Smooth muscle cell (in vitro differentiated cells): ENCODE measurements around the gene PON1. TPM values are rescaled to one million over a fixed set of nuclear protein-coding genes. Genes with fewer than 3 reads are reported as not detected.

Experiments used
- DNase-seq: peaks from one replicate; lab custom pipeline; 2025; ENCODE audit not compliant: unreplicated experiment; lab: John Stamatoyannopoulos, UW
- H2AFZ ChIP-seq: fragments of 200-600 bp; sonication (generic); 2 replicates; pipeline ENCODE4 v1.6.0; 2016; ENCODE audit warnings: antibody characterized with exemption, low read depth, mild to moderate bottlenecking
- H3F3A ChIP-seq: fragments of 200-600 bp; sonication (generic); 2 replicates; pipeline ENCODE4 v1.6.0; 2017; ENCODE audit warnings: antibody characterized with exemption, low read depth
- H3K27ac ChIP-seq: fragments of 200-600 bp; sonication (generic); 2 replicates; pipeline ENCODE4 v1.5.1; 2016; ENCODE audit warnings: low read depth, mild to moderate bottlenecking
- H3K27me3 ChIP-seq: fragments of 200-600 bp; sonication (generic); 2 replicates; pipeline ENCODE4 v1.6.1; 2016; ENCODE audit warnings: low read depth, mild to moderate bottlenecking
- H3K36me3 ChIP-seq: fragments of 200-600 bp; sonication (generic); 2 replicates; pipeline ENCODE4 v1.5.1; 2016; ENCODE audit warnings: low read depth
- H3K4me1 ChIP-seq: fragments of 200-600 bp; sonication (generic); 2 replicates; pipeline ENCODE4 v1.5.1; 2016; ENCODE audit warnings: low read depth
- H3K4me2 ChIP-seq: fragments of 200-600 bp; sonication (generic); 2 replicates; pipeline ENCODE4 v1.6.0; 2016; ENCODE audit warnings: mild to moderate bottlenecking
- H3K4me3 ChIP-seq: fragments of 200-600 bp; sonication (generic); 2 replicates; pipeline ENCODE4 v1.5.1; 2016; ENCODE audit warnings: mild to moderate bottlenecking
- H3K79me2 ChIP-seq: fragments of 200-600 bp; sonication (generic); 2 replicates; pipeline ENCODE4 v1.6.0; 2016; ENCODE audit warnings: low read depth, mild to moderate bottlenecking
- H3K9ac ChIP-seq: fragments of 200-600 bp; sonication (generic); 2 replicates; pipeline ENCODE4 v1.6.0; 2016; ENCODE audit warnings: low read depth
- H3K9me3 ChIP-seq: fragments of 200-600 bp; sonication (generic); replicated peaks from 2 replicates; pipeline ENCODE4 v1.5.1; 2016; ENCODE audit warnings: low read depth
- H4K20me1 ChIP-seq: fragments of 200-600 bp; sonication (generic); 2 replicates; pipeline ENCODE4 v1.6.0; 2016; ENCODE audit warnings: low read depth
- CTCF ChIP-seq: fragments of 200-600 bp; sonication (generic); IDR thresholded peaks from 2 replicates; pipeline ENCODE4 v1.5.1; 2017; ENCODE audit warnings: borderline replicate concordance, mild to moderate bottlenecking, antibody characterized with exemption; ENCODE audit not compliant: insufficient read depth, poor library complexity, severe bottlenecking
- WGBS: methylation state at CpG from one replicate; pipeline ENCODE4 v1.1.7; 2016; ENCODE audit warnings: low lambda C conversion rate; 5-methylcytosine and 5-hydroxymethylcytosine counted together
- polyA plus RNA-seq: library from polyadenylated mRNA; unstranded; fragments of >200 nt; fragmentation: Nextera tagmentation; extraction: Ambion mirVana; gene quantifications from 2 replicates; pipeline ENCODE4 v1.2.1, GENCODE V29; 2016
- small RNA-seq: library from RNA; depleted of rRNA; stranded (forward); fragments of <200 nt; gene quantifications from one replicate; pipeline ENCODE3, GENCODE V24; 2014
- total RNA-seq: library from RNA; depleted of rRNA; stranded (reverse); fragments of >200 nt; gene quantifications from 2 replicates; pipeline ENCODE4 v1.2.3, GENCODE V29; 2014

Gene PON1
- total and polyA plus RNA-seq, 2 experiments from 2014 or later = not detected

DNA sequence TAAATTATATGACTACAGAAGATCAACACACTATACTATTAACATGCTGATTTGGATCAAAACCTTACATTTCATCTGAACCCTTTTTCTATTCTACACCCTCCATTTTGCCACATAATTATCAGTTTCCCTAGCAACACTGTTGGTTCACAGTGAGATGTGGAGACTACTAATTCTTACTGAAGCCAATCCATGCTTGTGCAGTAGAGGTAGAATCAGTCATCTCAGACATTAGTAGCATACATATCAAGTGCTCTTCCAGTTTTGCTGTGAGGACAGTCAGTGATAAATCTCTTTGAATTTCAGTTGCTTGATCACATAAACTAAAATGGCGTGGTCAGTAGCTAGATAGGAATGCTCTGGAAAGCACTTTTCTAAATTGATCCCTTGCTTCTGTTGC lies 70.3 kb downstream of the PON1 start:
- H3K79me2 ChIP-seq = no peaks in the 10 kb centered on the region
- no peaks in the 10 kb centered on the region for H4K20me1 ChIP-seq
- TF ChIP-seq CTCF = no peak
- H3K27ac ChIP-seq = no peak overlapping the region
- H3K36me3 ChIP-seq = no peaks in the 10 kb centered on the region
- no peak overlapping the region for H3K4me2 ChIP-seq
- no peaks in the 10 kb centered on the region for H3K9me3 ChIP-seq
- H3F3A ChIP-seq = no peaks in the 10 kb centered on the region
- no peak overlapping the region for H3K4me3 ChIP-seq
- WGBS = 88% methylated on average over 1 of the region's 1 CpG
- no peaks in the 10 kb centered on the region for H3K27me3 ChIP-seq
- H2AFZ ChIP-seq = no peak overlapping the region
- no peak for DNase-seq
- no peak overlapping the region for H3K9ac ChIP-seq
- H3K4me1 ChIP-seq = no peaks in the 10 kb centered on the region

DNA sequence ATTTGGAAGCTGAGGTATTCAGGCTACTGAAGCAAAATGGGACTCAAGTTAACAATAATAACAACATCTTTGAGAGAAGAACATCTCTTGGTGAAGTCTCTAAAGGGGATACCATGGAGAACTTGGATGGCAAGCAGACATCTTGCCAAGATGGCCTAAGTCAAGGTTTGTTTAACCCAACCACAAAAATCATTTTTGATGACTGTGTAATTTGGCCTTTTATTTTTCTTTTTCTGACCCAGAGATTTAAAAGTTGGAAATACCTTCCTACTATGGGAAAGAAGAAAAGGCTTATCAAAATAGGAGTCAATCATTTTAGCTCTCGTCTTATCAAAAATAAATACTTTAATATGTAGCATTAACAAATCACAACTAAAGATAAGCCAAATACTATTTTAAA lies 72.4 kb downstream of the PON1 start:
- DNase-seq = no peak

GRCh38 chr7:95250571-95250970 lies 73.8 kb downstream of the PON1 start:
- no peak for TF ChIP-seq CTCF
- Histone ChIP-seq H4K20me1 (no peaks in the 10 kb centered on the region), H3K27me3 (no peaks in the 10 kb centered on the region), H3K9ac (no peak overlapping the region), H3K36me3 (no peaks in the 10 kb centered on the region), H2AFZ (peak overlapping the region; percentile 85), H3K4me1 (peaks cover 4% of the 10 kb centered on the region), H3F3A (no peaks in the 10 kb centered on the region), H3K4me3 (no peak overlapping the region), H3K27ac (no peak overlapping the region), H3K4me2 (no peak overlapping the region), H3K79me2 (no peaks in the 10 kb centered on the region), H3K9me3 (no peaks in the 10 kb centered on the region)
- 63% methylated on average over 6 of the region's 6 CpGs for WGBS
- DNase-seq = no peak

More for the DNA sequence above, 72.4 kb downstream of the PON1 start:
- WGBS = 97% methylated on average over 1 of the region's 1 CpG
- no peaks in the 10 kb centered on the region for H3K79me2 ChIP-seq
- H3K9me3 ChIP-seq = no peaks in the 10 kb centered on the region
- no peak overlapping the region for H3K4me2 ChIP-seq
- H3K4me3 ChIP-seq = no peak overlapping the region
- H3K36me3 ChIP-seq = no peaks in the 10 kb centered on the region
- H3F3A ChIP-seq = no peaks in the 10 kb centered on the region
- H4K20me1 ChIP-seq = no peaks in the 10 kb centered on the region
- H3K27me3 ChIP-seq = no peaks in the 10 kb centered on the region
- H2AFZ ChIP-seq = no peak overlapping the region
- no peak overlapping the region for H3K27ac ChIP-seq
- no peak overlapping the region for H3K9ac ChIP-seq
- H3K4me1 ChIP-seq = no peaks in the 10 kb centered on the region
- TF ChIP-seq CTCF = no peak

Small RNA genes lying within 50 kb of the gene (small RNA-seq; reads per million reads assigned to genes)
- gene AC004022.2 = not detected

Other genes with a start within 250 kb of the PON1 start
- 0.13 TPM in 1 of 2 replicates, not detected in the other for gene PON3, start 71.8 kb upstream of the PON1 start, total RNA-seq
- gene PON3, start 71.8 kb upstream of the PON1 start, polyA plus RNA-seq = not detected in 2 replicates
- 116 and 121 TPM in 2 replicates for gene PON2, start 110.5 kb upstream of the PON1 start, total RNA-seq
- gene PON2, start 110.5 kb upstream of the PON1 start, polyA plus RNA-seq = 74.7 and 97.1 TPM in 2 replicates
- gene ASB4, start 161.4 kb upstream of the PON1 start, total RNA-seq = not detected in 2 replicates
- not detected in 2 replicates for gene ASB4, start 161.4 kb upstream of the PON1 start, polyA plus RNA-seq